Activated CD8-positive, alpha-beta memory T cell treated with anti-CD3 and anti-CD28 coated beads for 24 hours (primary cell): ENCODE measurements around the gene RNF220.

ENCODE experiments used
- DNase-seq: peaks from one replicate; pipeline ENCODE4 v3.0.0-alpha.2; 2020

The RNF220 gene

GRCh38 chr1:44407430-44408211 is 2.6 kb downstream of the RNF220 start:
- DNase-seq: peak; percentile 61

GRCh38 chr1:44408212-44408582 is 3.1 kb downstream of the RNF220 start:
- DNase-seq: peak; percentile 60

GRCh38 chr1:44408632-44409602 is 3.9 kb downstream of the RNF220 start:
- DNase-seq: peak; percentile 63

- DNase-seq: no peak
These were observed 4.7 kb downstream of the RNF220 start for GRCh38 chr1:44409757-44410156.

- no peak for DNase-seq
These were observed 6.8 kb downstream of the RNF220 start for GRCh38 chr1:44411861-44412260.

- no peak for DNase-seq
These were observed 7.5 kb downstream of the RNF220 start for GRCh38 chr1:44412601-44413000.

GRCh38 chr1:44413740-44414139 is 8.7 kb downstream of the RNF220 start:
- DNase-seq: no peak

GRCh38 chr1:44415013-44415412 is 10.0 kb downstream of the RNF220 start:
- DNase-seq: no peak

GRCh38 chr1:44416408-44416807 is 11.4 kb downstream of the RNF220 start:
- DNase-seq: no peak

- DNase-seq: no peak
These were observed 12.4 kb downstream of the RNF220 start for GRCh38 chr1:44417351-44418021.

- no peak for DNase-seq
These were observed 13.1 kb downstream of the RNF220 start for GRCh38 chr1:44418022-44418673.

GRCh38 chr1:44419901-44420300 is 14.8 kb downstream of the RNF220 start:
- DNase-seq: no peak

- DNase-seq: no peak
These were observed 15.5 kb downstream of the RNF220 start for GRCh38 chr1:44420535-44420934.

GRCh38 chr1:44421446-44421884 is 16.4 kb downstream of the RNF220 start:
- no peak for DNase-seq

- DNase-seq: no peak
These were observed 17.1 kb downstream of the RNF220 start for GRCh38 chr1:44422161-44422560.

- DNase-seq: no peak
These were observed 18.8 kb downstream of the RNF220 start for GRCh38 chr1:44423591-44424537.

- DNase-seq: no peak
These were observed 19.7 kb downstream of the RNF220 start for GRCh38 chr1:44424747-44425146.

GRCh38 chr1:44425341-44426082 is 20.5 kb downstream of the RNF220 start:
- DNase-seq: no peak

- DNase-seq: no peak
These were observed 26.8 kb downstream of the RNF220 start for GRCh38 chr1:44431861-44432260.

- DNase-seq: no peak
These were observed 28.2 kb downstream of the RNF220 start for GRCh38 chr1:44433209-44433608.
